Spinal cord (tissue), 10 donors: ENCODE data around the gene PLCG1. TPM values are rescaled to one million over a fixed set of nuclear protein-coding genes. Genes with fewer than 3 reads are reported as not detected.

Experiments used
- DNase-seq, 6 donors: peaks; one replicate each; pipeline versions ENCODE4 v3.0.0 to v3.0.0-alpha.2; 2013 to 2015; ENCODE audit warnings: low spot score in 6 of 6, low read depth in 4 of 6
- H3K27ac ChIP-seq: one replicate; pipeline ENCODE4 v1.5.1; 2013; ENCODE audit warnings: low read depth, low read length, control low read depth
- H3K27me3 ChIP-seq: one replicate; pipeline ENCODE4 v1.6.1; 2013; ENCODE audit warnings: low read length; ENCODE audit not compliant: control insufficient read depth, insufficient read depth
- H3K36me3 ChIP-seq: one replicate; pipeline ENCODE4 v1.6.1; 2013; ENCODE audit warnings: low read length; ENCODE audit not compliant: control insufficient read depth, insufficient read depth
- H3K4me1 ChIP-seq: one replicate; pipeline ENCODE4 v1.6.1; 2013; ENCODE audit warnings: low read length; ENCODE audit not compliant: control insufficient read depth, insufficient read depth
- H3K4me3 ChIP-seq: one replicate; pipeline ENCODE4 v1.5.1; 2013; ENCODE audit warnings: low read depth, low read length, control low read depth
- H3K9me3 ChIP-seq: one replicate; pipeline ENCODE4 v1.6.1; 2013; ENCODE audit warnings: low read length; ENCODE audit not compliant: control insufficient read depth, insufficient read depth
- WGBS: methylation state at CpG from one replicate; pipeline ENCODE4 v1.1.5; 2013; ENCODE audit warnings: missing lambda C conversion rate; ENCODE audit not compliant: insufficient coverage; 5-methylcytosine and 5-hydroxymethylcytosine counted together
- long read RNA-seq, 4 donors: transcript quantifications; one replicate each; lab custom pipeline, GENCODE V29; 2026
- polyA plus RNA-seq, 2 donors: library from polyadenylated mRNA; unstranded; fragments of 120-200 nt; gene quantifications; one replicate each; pipeline ENCODE4 v1.2.1, GENCODE V29; 2013; ENCODE audit not compliant: insufficient read length in 2 of 2
- total RNA-seq, 2 donors: library from RNA; depleted of rRNA in 1 of 2; stranded (reverse); fragments of 120-200 nt in 1 of 2; fragments of >200 nt in 1 of 2; gene quantifications; one replicate each; pipeline versions ENCODE4 v1.2.3 to v1.2.4, GENCODE V29; 2013 to 2014
- donor health status: healthy.

PLCG1 gene
- total RNA-seq: 100 to 1,000 TPM in 1 of 2 donors, 10 to 100 TPM in 1; 96.7 to 129 TPM
- 100 to 1,000 TPM; 130 to 148 TPM for polyA plus RNA-seq
- long read RNA-seq, donor 1, full-length matches to known transcripts: 1 of 1 reads
- long read RNA-seq, donor 1, partial matches to known transcripts: 0 of 1 reads
- long read RNA-seq, donor 1, other reads (novel, unspliced or antisense): 0 of 1 reads
- long read RNA-seq, donor 2, full-length matches to known transcripts: 2 of 15 reads
- long read RNA-seq, donor 2, partial matches to known transcripts: 13 of 15 reads
- long read RNA-seq, donor 2, other reads (novel, unspliced or antisense): 0 of 15 reads
- long read RNA-seq, donor 3, full-length matches to known transcripts: 1 of 7 reads
- long read RNA-seq, donor 3, partial matches to known transcripts: 6 of 7 reads
- long read RNA-seq, donor 3, other reads (novel, unspliced or antisense): 0 of 7 reads
- long read RNA-seq, donor 4, full-length matches to known transcripts: 5 of 11 reads
- long read RNA-seq, donor 4, partial matches to known transcripts: 6 of 11 reads
- long read RNA-seq, donor 4, other reads (novel, unspliced or antisense): 0 of 11 reads

DNA sequence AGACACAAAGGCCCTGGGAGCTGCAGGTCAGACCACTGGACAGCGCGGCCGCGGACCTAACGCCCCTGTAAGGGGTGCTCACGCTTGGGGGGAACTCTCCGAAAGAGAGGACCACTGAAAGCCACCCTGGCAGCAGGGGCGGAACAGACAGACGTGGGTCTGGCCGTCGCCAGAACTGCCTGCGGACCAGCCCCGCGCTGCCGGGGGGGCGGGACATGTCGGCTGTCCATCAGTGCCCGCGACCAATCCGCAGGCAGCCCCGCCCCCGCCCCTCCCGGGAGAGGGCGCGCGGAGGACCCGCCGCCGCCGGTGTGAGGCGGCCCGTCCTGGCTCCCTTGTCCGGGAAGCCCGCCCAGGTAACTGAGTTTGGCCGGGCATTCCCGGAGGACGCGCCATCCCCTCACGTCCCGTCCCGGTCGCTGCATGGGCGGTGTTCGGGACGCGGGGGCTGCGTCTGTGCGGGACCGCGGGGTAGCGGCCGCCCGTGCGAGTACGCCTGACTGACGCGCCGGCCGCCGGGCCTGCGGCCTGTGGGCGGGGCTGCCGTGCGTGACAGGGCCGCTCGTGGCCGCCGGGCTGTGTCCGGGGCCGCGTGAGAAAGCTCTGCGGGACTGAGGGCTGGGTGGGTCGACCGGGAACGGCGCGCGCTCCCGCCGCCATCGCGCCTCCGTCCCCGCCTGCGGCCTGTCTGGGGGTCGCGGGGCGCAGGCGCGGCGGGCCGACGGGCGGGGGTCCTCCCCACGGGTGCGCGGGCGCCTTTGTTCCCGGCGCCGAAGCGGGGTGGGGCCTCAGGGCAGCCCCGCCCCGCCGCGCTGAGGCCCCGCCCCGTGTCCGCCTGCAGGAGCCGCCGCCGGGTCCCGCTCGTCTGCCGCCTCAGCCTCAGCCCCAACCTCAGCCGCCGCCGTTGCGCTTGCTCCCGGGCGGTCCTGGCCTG is at the start of gene PLCG1:
TSS of gene PLCG1 (plus strand) at position 864 of the 934 bp plus-strand sequence. CDS start 99 bp downstream, outside the sequence.
- H3K9me3 ChIP-seq: no peaks in the 10 kb centered on the region
- H3K4me3 ChIP-seq: peak within 1 kb of the TSS; percentile 73
- peak; percentile 77 to 97 (median 83) for DNase-seq
- H3K4me1 ChIP-seq: peaks cover 50% of the 10 kb centered on the region
- H3K27ac ChIP-seq: peak within 1 kb of the TSS; percentile 96
- WGBS: under 1% methylated on average over 121 of the region's 121 CpGs
- no peaks in the 10 kb centered on the region for H3K27me3 ChIP-seq
- peaks cover 7% of the 10 kb centered on the region for H3K36me3 ChIP-seq

DNA sequence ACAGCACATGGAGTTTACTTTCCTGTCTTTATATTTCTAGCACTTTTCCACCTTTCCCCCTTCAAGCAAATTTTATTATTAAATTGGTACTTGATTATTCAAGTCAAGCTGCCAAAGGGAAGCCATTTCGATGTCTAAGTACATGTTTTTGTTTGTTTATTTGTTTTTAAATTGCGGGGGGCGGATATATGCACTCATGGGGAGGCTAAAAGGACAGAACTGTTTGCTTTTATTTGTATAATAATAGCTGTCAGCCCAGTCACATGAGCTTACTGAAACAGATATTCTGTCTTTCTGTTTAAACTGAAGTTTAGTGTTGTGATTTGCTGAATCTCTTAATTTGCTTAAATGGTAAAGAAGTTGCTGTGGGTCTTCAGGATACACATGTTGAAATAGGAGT is 49.6 kb upstream of the PLCG1 start:
- H3K4me3 ChIP-seq: no peak overlapping the region
- WGBS: 70% methylated on average over 2 of the region's 3 CpGs

DNA sequence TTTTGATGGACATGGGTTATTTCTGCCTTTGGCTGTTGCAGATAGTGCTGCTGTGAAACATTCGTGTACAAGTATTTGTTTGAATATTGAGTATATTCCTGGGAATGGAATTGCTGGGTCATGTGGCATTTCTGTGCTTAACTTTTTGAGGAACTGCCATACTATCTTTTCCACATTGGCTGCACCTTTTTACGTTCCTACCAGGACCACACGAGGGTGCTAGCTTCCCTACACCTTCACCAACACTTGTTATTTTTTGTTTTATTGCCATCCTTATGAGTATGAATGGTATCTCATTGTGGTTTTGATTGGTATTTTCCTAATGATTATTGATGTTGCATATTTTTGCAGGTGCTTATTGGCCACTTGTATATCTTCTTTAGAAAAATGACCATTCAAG is 47.8 kb upstream of the PLCG1 start:
- Histone ChIP-seq H3K4me3 (no peak overlapping the region), H3K27me3 (no peaks in the 10 kb centered on the region), H3K9me3 (no peaks in the 10 kb centered on the region), H3K27ac (no peak overlapping the region), H3K4me1 (no peaks in the 10 kb centered on the region), H3K36me3 (peaks cover 21% of the 10 kb centered on the region)
- no peak for DNase-seq
- WGBS: no CpG with 5 or more reads among the region's 3 CpGs

More for the DNA sequence above, 49.6 kb upstream of the PLCG1 start:
- no peaks in the 10 kb centered on the region for H3K9me3 ChIP-seq
- H3K27ac ChIP-seq: no peak overlapping the region
- peaks cover 10% of the 10 kb centered on the region for H3K36me3 ChIP-seq
- DNase-seq: no peak
- no peaks in the 10 kb centered on the region for H3K27me3 ChIP-seq
- H3K4me1 ChIP-seq: no peaks in the 10 kb centered on the region

DNA sequence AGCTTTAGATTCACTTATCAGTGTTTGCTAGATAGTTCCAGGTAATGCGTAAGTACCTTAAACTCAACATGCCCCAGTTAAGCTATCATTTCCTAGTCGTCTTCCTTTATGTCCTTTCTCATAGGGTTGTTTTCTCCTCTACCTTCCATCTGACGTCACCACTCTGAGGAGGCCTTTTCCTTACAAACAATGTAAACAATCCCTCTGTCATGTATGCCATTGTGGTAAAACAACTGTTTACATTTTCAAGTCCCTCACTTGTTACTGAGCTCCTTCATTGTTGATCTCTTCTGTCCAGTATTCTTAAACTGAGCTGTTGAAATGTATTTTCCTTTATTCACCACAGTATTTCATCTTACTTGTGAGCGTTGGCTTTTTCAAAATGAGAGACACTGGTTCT is 45.4 kb upstream of the PLCG1 start:
- Histone ChIP-seq H3K27ac (no peak overlapping the region), H3K4me3 (no peak overlapping the region), H3K4me1 (no peaks in the 10 kb centered on the region), H3K36me3 (peaks cover 18% of the 10 kb centered on the region), H3K27me3 (no peaks in the 10 kb centered on the region), H3K9me3 (no peaks in the 10 kb centered on the region)
- WGBS: 90% methylated on average over 2 of the region's 4 CpGs
- DNase-seq: no peak

DNA sequence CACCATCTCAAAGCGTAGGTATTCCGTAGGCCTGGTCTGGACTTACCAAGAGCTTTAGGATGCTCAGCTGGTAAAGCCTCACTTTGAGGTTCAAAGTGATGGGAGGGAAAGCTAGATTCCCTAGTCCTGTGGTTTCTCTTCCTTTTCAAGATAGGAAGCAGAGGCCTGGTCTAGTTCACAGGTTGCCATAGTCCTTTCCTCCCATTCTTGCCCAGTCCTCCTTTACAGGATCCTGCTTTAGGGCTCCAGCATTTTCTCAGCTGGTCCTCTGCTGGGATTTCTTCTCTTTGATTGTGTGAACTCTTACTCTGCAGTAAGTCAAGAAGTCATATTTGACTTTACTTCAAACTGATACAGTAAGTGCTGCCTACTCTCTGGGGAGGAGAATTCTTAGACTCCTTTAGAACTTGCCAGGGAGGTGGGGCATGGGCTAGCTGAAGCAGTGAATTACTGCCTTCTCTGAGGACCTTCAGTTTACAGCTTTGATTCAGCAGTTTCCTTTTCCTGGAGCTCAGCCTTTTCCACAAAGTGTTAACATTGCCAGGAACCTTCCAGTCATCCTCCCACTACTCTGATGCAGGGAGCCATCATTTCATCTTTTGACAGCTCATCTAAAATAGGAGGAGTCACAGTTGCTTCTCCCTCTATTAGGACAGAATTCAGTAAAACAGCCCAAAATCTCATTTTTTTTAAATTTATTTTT is 42.8 kb upstream of the PLCG1 start:
- H3K27ac ChIP-seq: no peak overlapping the region
- no CpG with 5 or more reads among the region's 2 CpGs for WGBS

DNA sequence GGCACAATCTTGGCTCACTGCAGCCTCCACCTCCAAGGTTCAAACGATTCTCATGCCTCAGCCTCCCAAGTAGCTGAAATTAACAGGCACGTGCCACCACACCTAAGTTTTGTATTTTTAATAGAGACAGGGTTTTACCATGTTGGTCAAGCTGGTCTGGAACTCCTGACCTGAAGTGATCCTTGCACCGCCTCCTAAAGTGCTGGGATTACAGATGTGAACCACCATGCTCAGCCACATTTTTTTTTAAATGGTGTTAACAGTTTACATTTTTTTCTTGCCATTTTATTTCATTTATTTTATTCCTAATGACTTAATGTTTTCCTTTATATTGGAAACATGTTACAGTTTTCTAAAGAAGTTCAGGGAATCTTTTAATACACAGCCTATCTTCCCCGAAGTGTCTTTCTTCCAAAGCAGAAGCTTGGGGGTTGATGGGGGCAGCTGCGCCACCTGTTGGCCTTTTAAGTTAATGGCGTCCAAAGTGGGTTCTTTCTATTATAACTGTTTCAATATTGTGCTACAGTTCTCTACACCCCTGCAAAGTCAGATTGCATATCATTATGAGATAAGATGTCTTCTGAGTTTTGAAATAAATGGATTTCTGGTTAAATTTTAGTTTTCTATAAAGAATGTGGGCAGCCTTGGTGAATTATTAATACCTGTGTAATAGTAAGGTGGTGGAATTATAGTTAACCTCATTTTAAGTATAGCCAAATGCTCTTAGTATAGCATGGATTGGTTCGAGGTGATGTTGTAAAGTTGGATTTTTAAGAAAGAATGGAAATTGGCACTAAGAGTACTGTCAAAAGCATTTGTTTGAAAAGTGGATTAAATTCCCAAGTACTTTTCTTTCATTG is 42.0 kb upstream of the PLCG1 start:
- no peak overlapping the region for H3K27ac ChIP-seq
- no peak overlapping the region for H3K4me3 ChIP-seq
- no peaks in the 10 kb centered on the region for H3K4me1 ChIP-seq
- H3K9me3 ChIP-seq: no peaks in the 10 kb centered on the region
- peaks cover 19% of the 10 kb centered on the region for H3K36me3 ChIP-seq
- 60% methylated on average over 1 of the region's 7 CpGs for WGBS
- DNase-seq: peak in 5 of 6 donors; percentile 43 to 90 (median 62)
- no peaks in the 10 kb centered on the region for H3K27me3 ChIP-seq

More for the DNA sequence above, 42.8 kb upstream of the PLCG1 start:
- peaks cover 18% of the 10 kb centered on the region for H3K36me3 ChIP-seq
- no peaks in the 10 kb centered on the region for H3K27me3 ChIP-seq
- no peaks in the 10 kb centered on the region for H3K4me1 ChIP-seq
- no peaks in the 10 kb centered on the region for H3K9me3 ChIP-seq
- no peak for DNase-seq
- H3K4me3 ChIP-seq: no peak overlapping the region

DNA sequence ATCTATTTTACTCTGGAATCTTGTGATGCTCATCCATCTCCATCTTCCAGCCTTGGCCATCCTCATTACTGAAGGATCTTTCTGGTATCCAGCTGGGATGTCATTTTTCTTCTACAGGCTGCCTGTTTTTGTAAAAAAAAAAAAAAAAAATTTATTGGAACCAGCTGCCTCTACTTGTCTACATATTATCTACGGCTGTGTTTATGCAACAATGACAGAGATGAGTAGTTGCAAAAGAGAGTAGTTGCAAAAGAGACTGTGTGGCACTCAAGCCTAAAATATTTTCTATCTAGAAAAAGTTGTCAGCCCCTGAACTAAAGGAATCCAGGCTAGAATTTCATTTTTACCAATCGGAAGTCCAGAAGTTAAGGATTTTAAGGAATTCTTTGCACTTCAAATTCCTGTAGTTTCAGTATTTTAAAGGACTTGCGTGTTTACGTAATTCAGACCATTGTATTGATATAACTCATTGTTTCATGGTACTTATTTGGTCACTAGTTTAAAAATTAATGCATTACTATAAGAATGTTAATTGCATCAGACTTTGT is 38.6 kb upstream of the PLCG1 start:
- Histone ChIP-seq H3K9me3 (no peaks in the 10 kb centered on the region), H3K4me1 (no peaks in the 10 kb centered on the region), H3K36me3 (peaks cover 13% of the 10 kb centered on the region), H3K27me3 (no peaks in the 10 kb centered on the region), H3K27ac (no peak overlapping the region), H3K4me3 (no peak overlapping the region)
- no CpG with 5 or more reads among the region's 4 CpGs for WGBS
- no peak for DNase-seq

DNA sequence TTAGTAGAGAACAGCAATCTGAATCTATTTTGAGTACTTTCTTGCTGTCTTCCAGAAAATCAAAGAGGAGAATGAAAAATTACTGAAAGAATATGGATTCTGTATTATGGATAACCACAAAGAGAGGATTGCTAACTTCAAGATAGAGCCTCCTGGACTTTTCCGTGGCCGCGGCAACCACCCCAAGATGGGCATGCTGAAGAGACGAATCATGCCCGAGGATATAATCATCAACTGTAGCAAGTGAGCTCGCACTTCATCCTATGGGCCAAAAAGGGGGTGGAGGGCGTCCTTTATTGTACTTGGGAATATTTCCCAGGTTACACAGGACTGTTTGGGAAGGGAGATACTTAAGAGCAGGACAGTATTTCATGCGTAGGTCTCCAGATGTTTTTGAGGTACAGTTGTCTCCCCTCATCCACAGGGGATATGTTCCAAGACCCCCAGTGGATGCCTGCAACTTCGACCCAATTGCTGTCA is 37.3 kb upstream of the PLCG1 start:
- WGBS: 94% methylated on average over 7 of the region's 9 CpGs
- no peak for DNase-seq
- Histone ChIP-seq H3K27ac (no peak overlapping the region), H3K27me3 (no peaks in the 10 kb centered on the region), H3K4me1 (no peaks in the 10 kb centered on the region), H3K36me3 (peaks cover 12% of the 10 kb centered on the region), H3K4me3 (no peak overlapping the region), H3K9me3 (no peaks in the 10 kb centered on the region)
